HEK293 (cell line): ENCODE measurements around the gene KCNK15.

ENCODE experiments used
- CTCF ChIA-PET: fragments of 350-600 bp; formaldehyde crosslinking; extraction: SDS; loops from one replicate; lab custom pipeline; 2021; ENCODE audit warnings: antibody characterized with exemption; lab: Yijun Ruan, JAX
- POLR2A ChIA-PET: fragments of 300-600 bp; formaldehyde crosslinking; extraction: SDS; loops from one replicate; lab custom pipeline; 2020; ENCODE audit warnings: antibody characterized with exemption, inconsistent platforms; lab: Yijun Ruan, JAX
- H3K27ac ChIP-seq: fragments of 200-500 bp; sonication (Bioruptor generic); 2 replicates; pipeline ENCODE4 v1.5.1; 2014; ENCODE audit warnings: low read depth, low read length, control low read depth, inconsistent platforms; ENCODE audit errors: extremely low read depth
- H3K36me3 ChIP-seq, 2 experiments: fragments of 200-500 bp in 1 of 2; sonication (Bioruptor generic) in 1 of 2; 1 replicate in 1 of 2; 2 replicates in 1 of 2; pipeline ENCODE4 v1.5.1; 2014 to 2017; ENCODE audit warnings: inconsistent platforms in 2 of 2, low read length in 2 of 2; ENCODE audit not compliant: control insufficient read depth in 2 of 2, insufficient read depth in 1 of 2
- H3K4me1 ChIP-seq: fragments of 200-500 bp; sonication (Bioruptor generic); 2 replicates; pipeline ENCODE4 v1.5.1; 2014; ENCODE audit warnings: mild to moderate bottlenecking, low read length, inconsistent platforms; ENCODE audit not compliant: control insufficient read depth, insufficient read depth
- H3K4me3 ChIP-seq: 2 replicates; pipeline ENCODE4 v1.5.1; 2011; ENCODE audit warnings: low read depth, mild to moderate bottlenecking, control low read depth, low read length, moderate library complexity
- H3K9me3 ChIP-seq: fragments of 200-500 bp; sonication (Bioruptor generic); 2 replicates; pipeline ENCODE4 v1.5.1; 2014; ENCODE audit warnings: low read depth, low read length, inconsistent platforms; ENCODE audit not compliant: control insufficient read depth, insufficient read depth
- CTCF ChIP-seq: fragments of 450-650 bp; formaldehyde crosslinking; IDR thresholded peaks from 2 replicates; pipeline ENCODE4 v1.5.1; 2016; ENCODE audit warnings: missing biosample characterization, missing genetic modification characterization
- GLI2 ChIP-seq: fragments of 450-650 bp; formaldehyde crosslinking; IDR thresholded peaks from 2 replicates; pipeline ENCODE4; 2017; ENCODE audit warnings: missing biosample characterization, missing genetic modification characterization, low read depth, borderline replicate concordance
- PRDM10 ChIP-seq: fragments of 450-650 bp; formaldehyde crosslinking; IDR thresholded peaks from 2 replicates; pipeline ENCODE4 v1.5.1; 2016; ENCODE audit warnings: missing biosample characterization, missing genetic modification characterization
- SCRT2 ChIP-seq: fragments of 450-650 bp; formaldehyde crosslinking; IDR thresholded peaks from 2 replicates; pipeline ENCODE4 v1.5.1; 2016; ENCODE audit warnings: missing biosample characterization, missing genetic modification characterization
- ZBTB48 ChIP-seq: fragments of 450-650 bp; formaldehyde crosslinking; IDR thresholded peaks from 2 replicates; pipeline ENCODE4 v1.5.1; 2016; ENCODE audit warnings: missing biosample characterization, missing genetic modification characterization
- ZEB2 ChIP-seq: fragments of 450-650 bp; formaldehyde crosslinking; IDR thresholded peaks from 2 replicates; pipeline ENCODE4 v1.5.1; 2016; ENCODE audit warnings: missing biosample characterization, missing genetic modification characterization
- ZNF140 ChIP-seq: fragments of 450-650 bp; formaldehyde crosslinking; IDR thresholded peaks from 2 replicates; pipeline ENCODE4 v1.5.1; 2016; ENCODE audit warnings: missing biosample characterization, missing genetic modification characterization
- ZNF157 ChIP-seq: fragments of 450-650 bp; formaldehyde crosslinking; IDR thresholded peaks from 2 replicates; pipeline ENCODE4 v1.5.1; 2016; ENCODE audit warnings: missing biosample characterization, missing genetic modification characterization
- ZNF16 ChIP-seq: fragments of 450-650 bp; formaldehyde crosslinking; IDR thresholded peaks from 2 replicates; pipeline ENCODE4 v1.5.1; 2016; ENCODE audit warnings: low read depth, missing biosample characterization, missing genetic modification characterization
- ZNF184 ChIP-seq: fragments of 450-650 bp; IDR thresholded peaks from 2 replicates; pipeline ENCODE4 v1.5.1; 2018; ENCODE audit warnings: missing biosample characterization, mild to moderate bottlenecking, missing genetic modification characterization
- ZNF266 ChIP-seq: fragments of 450-650 bp; formaldehyde crosslinking; IDR thresholded peaks from 2 replicates; pipeline ENCODE4 v1.5.1; 2016; ENCODE audit warnings: missing biosample characterization, missing genetic modification characterization, low read depth
- ZNF324 ChIP-seq: fragments of 450-650 bp; formaldehyde crosslinking; IDR thresholded peaks from 2 replicates; pipeline ENCODE4 v1.5.1; 2016; ENCODE audit warnings: missing biosample characterization, missing genetic modification characterization
- ZNF404 ChIP-seq: fragments of 450-650 bp; formaldehyde crosslinking; IDR thresholded peaks from 2 replicates; pipeline ENCODE4 v1.5.1; 2017; ENCODE audit warnings: missing biosample characterization, missing genetic modification characterization
- ZNF514 ChIP-seq: fragments of 450-650 bp; formaldehyde crosslinking; IDR thresholded peaks from 2 replicates; pipeline ENCODE4 v1.5.1; 2016; ENCODE audit warnings: missing biosample characterization, missing genetic modification characterization
- ZNF548 ChIP-seq: fragments of 450-650 bp; formaldehyde crosslinking; IDR thresholded peaks from 2 replicates; pipeline ENCODE4 v1.5.1; 2016; ENCODE audit warnings: missing biosample characterization, missing genetic modification characterization
- ZNF639 ChIP-seq: fragments of 450-650 bp; formaldehyde crosslinking; IDR thresholded peaks from 2 replicates; pipeline ENCODE4 v1.5.1; 2016; ENCODE audit warnings: missing biosample characterization, missing genetic modification characterization
- ZNF768 ChIP-seq: fragments of 450-650 bp; formaldehyde crosslinking; IDR thresholded peaks from 2 replicates; pipeline ENCODE4 v1.5.1; 2018; ENCODE audit warnings: missing biosample characterization, mild to moderate bottlenecking, missing genetic modification characterization
- ZNF777 ChIP-seq: fragments of 450-650 bp; formaldehyde crosslinking; IDR thresholded peaks from 2 replicates; pipeline ENCODE4 v1.5.1; 2017; ENCODE audit warnings: missing biosample characterization, missing genetic modification characterization, borderline replicate concordance
- ZNF830 ChIP-seq: fragments of 450-650 bp; IDR thresholded peaks from 2 replicates; pipeline ENCODE4 v1.5.0; 2018; ENCODE audit warnings: missing biosample characterization, missing genetic modification characterization, low read depth, mild to moderate bottlenecking, moderate library complexity
- ZSCAN18 ChIP-seq: fragments of 450-650 bp; formaldehyde crosslinking; IDR thresholded peaks from 2 replicates; pipeline ENCODE4 v1.5.1; 2016; ENCODE audit warnings: missing biosample characterization, missing genetic modification characterization
- ZSCAN23 ChIP-seq: fragments of 450-650 bp; formaldehyde crosslinking; IDR thresholded peaks from 2 replicates; pipeline ENCODE4 v1.5.1; 2016; ENCODE audit warnings: missing biosample characterization, missing genetic modification characterization

Gene KCNK15

GRCh38 chr20:44715499-44716308, 30.0 kb upstream of the KCNK15 start:
- CTCF ChIA-PET = interaction anchor here (0.7 to 1.2 kb wide), 6 partner anchors 8 to 32 kb away, joined by 3 to 5 read pairs (median 3); no protein-coding TSS in a partner anchor
- POLR2A ChIA-PET = interaction anchor here (1.2 kb wide), 2 partner anchors 16 to 24 kb away, joined by 3 to 5 read pairs; no protein-coding TSS in a partner anchor

GRCh38 chr20:44716309-44717106, 29.2 kb upstream of the KCNK15 start:
- no peak overlapping the region for H3K4me3 ChIP-seq
- CTCF ChIA-PET = interaction anchor here (1.0 to 2.4 kb wide), 3 partner anchors 16 to 33 kb away, joined by 3 to 11 read pairs (median 5); no protein-coding TSS in a partner anchor
- H3K9me3 ChIP-seq = no peaks in the 10 kb centered on the region
- H3K4me1 ChIP-seq = peaks cover 6% of the 10 kb centered on the region
- peaks cover 0 to 3% of the 10 kb centered on the region in 2 experiments; a peak in 1 of 3 replicates for H3K36me3 ChIP-seq
- H3K27ac ChIP-seq = no peak overlapping the region
- POLR2A ChIA-PET = no interaction called here
- no peak for TF ChIP-seq ZBTB48 (tag by site-specific recombination)
- TF ChIP-seq CTCF (tag by site-specific recombination) = no peak
- no peak for TF ChIP-seq ZEB2 (tag by site-specific recombination)
- TF ChIP-seq ZSCAN18 (tag by site-specific recombination) = no peak
- TF ChIP-seq ZNF324 (tag by site-specific recombination) = no peak
- TF ChIP-seq ZNF140 (tag by site-specific recombination) = no peak
- no peak for TF ChIP-seq ZNF830
- TF ChIP-seq ZNF514 (tag by site-specific recombination) = no peak
- no peak for TF ChIP-seq ZNF157 (tag by site-specific recombination)
- TF ChIP-seq ZNF266 = no peak
- TF ChIP-seq ZNF777 (tag by site-specific recombination) = no peak
- TF ChIP-seq ZNF16 (tag by site-specific recombination) = no peak
- no peak for TF ChIP-seq GLI2 (tag by site-specific recombination)
- TF ChIP-seq ZNF639 (tag by site-specific recombination) = no peak
- no peak for TF ChIP-seq ZNF404 (tag by site-specific recombination)
- TF ChIP-seq ZSCAN23 (tag by site-specific recombination) = no peak
- TF ChIP-seq ZNF548 = no peak
- TF ChIP-seq SCRT2 (tag by site-specific recombination) = no peak

More at GRCh38 chr20:44715499-44716308, 30.0 kb upstream of the KCNK15 start:
- H3K27ac ChIP-seq = no peak overlapping the region
- no peaks in the 10 kb centered on the region for H3K9me3 ChIP-seq
- TF ChIP-seq ZNF184 (tag by site-specific recombination) = no peak
- TF ChIP-seq PRDM10 (tag by site-specific recombination) = 0 out of 2 replicates have a peak, but pooled peaks have one; percentile 19
- TF ChIP-seq ZNF768 (tag by site-specific recombination) = peak; percentile 79
- H3K4me3 ChIP-seq = no peak overlapping the region
- H3K4me1 ChIP-seq = peaks cover 2% of the 10 kb centered on the region
- H3K36me3 ChIP-seq = peaks cover 0 to 3% of the 10 kb centered on the region in 2 experiments; a peak in 1 of 3 replicates
